Right kidney (tissue), 1 donor: ENCODE measurements around the gene MAN2A1.

Source experiments
- DNase-seq: peaks from one replicate; pipeline ENCODE4 v3.0.0-alpha.2; 2016

The MAN2A1 gene

GRCh38 chr5:109676920-109677319 is 12.8 kb upstream of the MAN2A1 start:
- no peak for DNase-seq

- no peak for DNase-seq
Observed at GRCh38 chr5:109678447-109678846, 11.3 kb upstream of the MAN2A1 start.

GRCh38 chr5:109681763-109682162 is 8.0 kb upstream of the MAN2A1 start:
- DNase-seq, result no peak

- DNase-seq, result no peak
Observed at GRCh38 chr5:109682383-109682782, 7.3 kb upstream of the MAN2A1 start.

- no peak for DNase-seq
Observed at GRCh38 chr5:109685916-109686315, 3.8 kb upstream of the MAN2A1 start.

GRCh38 chr5:109688630-109688969 is 1.1 kb upstream of the MAN2A1 start:
- DNase-seq, result peak; percentile 7

- peak; percentile 95 for DNase-seq
Observed at GRCh38 chr5:109688970-109689739, 572 bp upstream of the MAN2A1 start.

- DNase-seq, result no peak
Observed at GRCh38 chr5:109690242-109690974, 681 bp downstream of the MAN2A1 start.

GRCh38 chr5:109690975-109691574 is 1.3 kb downstream of the MAN2A1 start:
- peak; percentile 87 for DNase-seq

GRCh38 chr5:109691996-109692395 is 2.3 kb downstream of the MAN2A1 start:
- no peak for DNase-seq

GRCh38 chr5:109692852-109693251 is 3.1 kb downstream of the MAN2A1 start:
- DNase-seq, result no peak

GRCh38 chr5:109693535-109694400 is 4.0 kb downstream of the MAN2A1 start:
- DNase-seq, result no peak

GRCh38 chr5:109694451-109694891 is 4.7 kb downstream of the MAN2A1 start:
- no peak for DNase-seq

GRCh38 chr5:109695005-109695926 is 5.5 kb downstream of the MAN2A1 start:
- DNase-seq, result no peak

GRCh38 chr5:109697339-109697738 is 7.6 kb downstream of the MAN2A1 start:
- DNase-seq, result no peak

- DNase-seq, result no peak
Observed at GRCh38 chr5:109700516-109701153, 10.9 kb downstream of the MAN2A1 start.

GRCh38 chr5:109701252-109701651 is 11.5 kb downstream of the MAN2A1 start:
- DNase-seq, result no peak

GRCh38 chr5:109701792-109702191 is 12.1 kb downstream of the MAN2A1 start:
- no peak for DNase-seq

- DNase-seq, result no peak
Observed at GRCh38 chr5:109703166-109703565, 13.4 kb downstream of the MAN2A1 start.

GRCh38 chr5:109703829-109704228 is 14.1 kb downstream of the MAN2A1 start:
- DNase-seq, result no peak
